Measurements from ENCODE around the gene PHYKPL.

DNA sequence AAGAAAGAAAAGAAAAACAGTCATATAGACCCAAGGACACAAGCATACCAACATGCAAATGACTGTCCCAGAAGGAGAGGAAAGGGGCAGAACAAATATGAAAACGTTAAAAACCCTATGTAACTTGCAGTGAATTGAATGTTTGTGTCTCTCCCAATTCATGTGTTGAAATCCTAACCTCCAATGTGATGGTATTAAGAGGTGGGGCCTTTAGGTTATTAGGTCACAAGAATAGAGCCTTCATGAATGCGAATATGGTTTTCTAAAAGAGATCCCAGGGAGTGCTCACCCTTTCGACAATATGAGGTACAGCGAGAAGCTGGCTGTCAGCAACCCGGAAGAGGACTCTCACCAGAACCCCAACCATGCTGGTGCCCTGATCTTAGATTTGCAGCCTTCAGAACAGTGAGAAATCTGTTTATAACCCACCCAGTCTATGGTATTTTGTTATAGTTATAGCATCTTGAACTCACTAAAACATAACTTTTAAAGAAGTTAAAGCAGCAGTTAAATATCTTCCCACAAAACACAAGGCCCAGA is 14.3 kb downstream of the PHYKPL start:
- TF ChIP-seq CTCF (IDR thresholded peaks at IDR 0.05; ENCODE audit: poor library complexity, severe bottlenecking) (no peak), MXI1 (conservative IDR thresholded peaks at IDR 0.05; ENCODE audit: poor library complexity, severe bottlenecking) (no peak)

All from neural cell (in vitro differentiated cells).